ENCODE data around the gene NOG.

DNA sequence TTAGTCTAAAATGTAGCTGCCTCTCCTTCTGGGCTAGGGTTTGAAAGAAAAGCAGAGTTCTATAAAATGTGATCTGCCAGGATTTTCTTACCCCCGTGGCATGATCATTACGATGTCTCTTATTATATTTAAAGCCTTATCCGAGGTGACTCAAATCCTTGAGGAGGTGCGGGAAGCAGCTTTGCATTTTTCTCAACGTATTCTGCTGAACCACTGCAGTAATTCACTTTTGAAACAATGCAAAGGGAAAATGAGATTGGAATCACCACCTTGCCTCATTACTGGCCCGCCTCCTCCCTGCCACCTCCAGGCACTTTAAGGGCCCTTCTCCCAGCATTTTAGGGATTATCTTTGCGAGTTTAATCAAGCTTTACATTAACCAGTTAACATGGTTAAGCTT is 9.7 kb upstream of the NOG start:
- TF ChIP-seq JUNB (IDR thresholded peaks at IDR 0.05; ENCODE audit: unreplicated experiment), result no peak
- TF ChIP-seq EZH2 (IDR thresholded peaks at IDR 0.05; ENCODE audit: low read depth, unreplicated experiment), result no peak
- TF ChIP-seq, protein P1, sequence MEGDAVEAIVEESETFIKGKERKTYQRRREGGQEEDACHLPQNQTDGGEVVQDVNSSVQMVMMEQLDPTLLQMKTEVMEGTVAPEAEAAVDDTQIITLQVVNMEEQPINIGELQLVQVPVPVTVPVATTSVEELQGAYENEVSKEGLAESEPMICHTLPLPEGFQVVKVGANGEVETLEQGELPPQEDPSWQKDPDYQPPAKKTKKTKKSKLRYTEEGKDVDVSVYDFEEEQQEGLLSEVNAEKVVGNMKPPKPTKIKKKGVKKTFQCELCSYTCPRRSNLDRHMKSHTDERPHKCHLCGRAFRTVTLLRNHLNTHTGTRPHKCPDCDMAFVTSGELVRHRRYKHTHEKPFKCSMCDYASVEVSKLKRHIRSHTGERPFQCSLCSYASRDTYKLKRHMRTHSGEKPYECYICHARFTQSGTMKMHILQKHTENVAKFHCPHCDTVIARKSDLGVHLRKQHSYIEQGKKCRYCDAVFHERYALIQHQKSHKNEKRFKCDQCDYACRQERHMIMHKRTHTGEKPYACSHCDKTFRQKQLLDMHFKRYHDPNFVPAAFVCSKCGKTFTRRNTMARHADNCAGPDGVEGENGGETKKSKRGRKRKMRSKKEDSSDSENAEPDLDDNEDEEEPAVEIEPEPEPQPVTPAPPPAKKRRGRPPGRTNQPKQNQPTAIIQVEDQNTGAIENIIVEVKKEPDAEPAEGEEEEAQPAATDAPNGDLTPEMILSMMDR (conservative IDR thresholded peaks at IDR 0.05; ENCODE audit: low read depth in 2 of 2), result no peak
- TF ChIP-seq POLR2AphosphoS5 (IDR thresholded peaks at IDR 0.05; ENCODE audit: low read depth), result no peak
- TF ChIP-seq EZH2phosphoT487 (IDR thresholded peaks at IDR 0.05; ENCODE audit: unreplicated experiment), result no peak

All from GM23338 (cell line).